ENCODE data around the gene TF.

The TF gene

DNA sequence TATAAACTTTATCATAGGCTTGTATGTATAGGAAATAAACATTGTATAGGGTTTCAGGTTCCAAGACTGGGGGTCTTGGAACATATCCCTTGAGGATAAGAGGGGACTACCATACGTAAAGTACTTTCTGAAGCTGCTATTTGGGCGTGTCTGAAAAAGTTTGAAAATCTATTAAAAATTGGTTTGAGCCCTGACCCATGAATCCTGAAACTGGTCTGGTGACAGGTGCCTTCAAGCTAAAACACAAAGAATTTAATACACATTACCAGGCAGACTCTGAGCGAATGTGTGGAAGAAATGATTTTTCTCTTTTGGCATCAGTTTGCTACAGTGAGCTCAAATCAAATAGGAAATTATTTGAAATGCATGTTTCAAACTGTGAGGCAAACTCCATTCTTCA, 16.3 kb downstream of the TF start:
- TF ChIP-seq, protein P1, sequence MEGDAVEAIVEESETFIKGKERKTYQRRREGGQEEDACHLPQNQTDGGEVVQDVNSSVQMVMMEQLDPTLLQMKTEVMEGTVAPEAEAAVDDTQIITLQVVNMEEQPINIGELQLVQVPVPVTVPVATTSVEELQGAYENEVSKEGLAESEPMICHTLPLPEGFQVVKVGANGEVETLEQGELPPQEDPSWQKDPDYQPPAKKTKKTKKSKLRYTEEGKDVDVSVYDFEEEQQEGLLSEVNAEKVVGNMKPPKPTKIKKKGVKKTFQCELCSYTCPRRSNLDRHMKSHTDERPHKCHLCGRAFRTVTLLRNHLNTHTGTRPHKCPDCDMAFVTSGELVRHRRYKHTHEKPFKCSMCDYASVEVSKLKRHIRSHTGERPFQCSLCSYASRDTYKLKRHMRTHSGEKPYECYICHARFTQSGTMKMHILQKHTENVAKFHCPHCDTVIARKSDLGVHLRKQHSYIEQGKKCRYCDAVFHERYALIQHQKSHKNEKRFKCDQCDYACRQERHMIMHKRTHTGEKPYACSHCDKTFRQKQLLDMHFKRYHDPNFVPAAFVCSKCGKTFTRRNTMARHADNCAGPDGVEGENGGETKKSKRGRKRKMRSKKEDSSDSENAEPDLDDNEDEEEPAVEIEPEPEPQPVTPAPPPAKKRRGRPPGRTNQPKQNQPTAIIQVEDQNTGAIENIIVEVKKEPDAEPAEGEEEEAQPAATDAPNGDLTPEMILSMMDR (IDR thresholded peaks at IDR 0.05; ENCODE audit: low read depth, low read length, missing control alignments): no peak
- DNase-seq (ENCODE audit: low read depth): no peak
- in situ Hi-C loops (cut with HindIII; ENCODE audit: low sequenced_read_pairs): no loop called here
- H3K4me3 ChIP-seq (ENCODE audit: low read depth, low read length): no peak overlapping the region

DNA sequence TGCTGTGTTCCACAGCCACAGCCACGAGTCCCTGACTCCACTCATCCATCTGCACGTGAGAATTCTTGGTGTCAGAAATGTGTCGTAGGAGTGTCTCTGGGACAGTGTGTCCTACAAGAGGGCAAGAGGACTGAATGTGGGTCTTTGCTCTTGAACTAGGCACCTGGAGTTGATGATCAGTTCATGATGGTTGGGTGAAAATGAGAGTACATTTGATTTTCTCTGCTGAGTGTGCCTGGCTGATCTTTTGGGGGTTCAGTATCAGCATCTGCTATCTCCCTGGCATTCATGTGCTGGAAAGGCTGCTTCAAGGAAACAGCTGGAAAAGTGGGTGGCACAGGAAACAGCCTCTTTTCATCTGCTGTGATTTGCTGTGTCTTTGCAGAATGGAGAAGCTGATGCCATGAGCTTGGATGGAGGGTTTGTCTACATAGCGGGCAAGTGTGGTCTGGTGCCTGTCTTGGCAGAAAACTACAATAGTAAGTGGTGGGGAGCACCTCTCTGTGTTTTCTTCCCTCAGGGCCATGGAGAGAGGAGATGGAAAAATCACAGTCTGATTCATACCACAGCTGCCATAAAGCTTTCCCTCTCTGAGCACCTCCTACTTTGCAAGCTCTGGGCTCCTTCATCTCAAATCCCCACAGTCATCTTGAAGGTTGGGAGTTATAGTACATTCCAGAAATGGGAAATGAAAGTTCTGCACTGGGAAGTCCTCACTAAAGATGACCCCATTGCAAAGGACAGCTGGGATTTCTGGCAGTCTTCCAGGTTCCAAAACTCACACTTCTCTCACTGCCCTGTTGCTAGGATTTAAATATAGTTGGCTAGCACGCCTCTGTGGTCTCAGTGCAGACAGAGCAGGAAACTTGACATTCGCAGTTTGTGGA, 17.8 kb downstream of the TF start:
- TF ChIP-seq, protein P1 (IDR thresholded peaks at IDR 0.05; ENCODE audit: low read depth, low read length, missing control alignments): no peak
- H3K4me3 ChIP-seq (ENCODE audit: low read depth, low read length): no peak overlapping the region
- DNase-seq (ENCODE audit: low read depth): no peak
- in situ Hi-C loops (cut with HindIII; ENCODE audit: low sequenced_read_pairs): no loop called here

DNA sequence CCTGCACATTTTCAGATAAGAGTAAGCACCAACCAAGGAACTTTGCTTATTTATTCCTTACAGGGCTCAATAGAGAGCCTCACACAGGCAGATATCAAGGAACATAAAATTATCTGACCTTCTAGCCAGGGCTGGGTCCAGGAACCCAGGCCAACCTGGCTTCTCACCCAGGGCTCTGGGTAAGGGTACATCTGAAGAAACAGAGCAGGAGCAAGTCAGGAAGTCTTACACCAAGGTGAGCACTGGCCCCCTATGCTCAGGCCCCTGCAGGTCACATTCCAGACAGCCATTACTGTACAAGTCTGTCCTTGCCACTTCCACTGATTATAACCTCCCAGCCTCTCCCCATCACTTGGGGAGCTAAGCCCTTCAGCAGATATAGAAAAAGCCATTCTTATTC, 19.1 kb downstream of the TF start:
- in situ Hi-C loops (cut with HindIII; ENCODE audit: low sequenced_read_pairs): no loop called here
- TF ChIP-seq, protein P1 (IDR thresholded peaks at IDR 0.05; ENCODE audit: low read depth, low read length, missing control alignments): no peak
- no peak for DNase-seq (ENCODE audit: low read depth)
- H3K4me3 ChIP-seq (ENCODE audit: low read depth, low read length): no peak overlapping the region

DNA sequence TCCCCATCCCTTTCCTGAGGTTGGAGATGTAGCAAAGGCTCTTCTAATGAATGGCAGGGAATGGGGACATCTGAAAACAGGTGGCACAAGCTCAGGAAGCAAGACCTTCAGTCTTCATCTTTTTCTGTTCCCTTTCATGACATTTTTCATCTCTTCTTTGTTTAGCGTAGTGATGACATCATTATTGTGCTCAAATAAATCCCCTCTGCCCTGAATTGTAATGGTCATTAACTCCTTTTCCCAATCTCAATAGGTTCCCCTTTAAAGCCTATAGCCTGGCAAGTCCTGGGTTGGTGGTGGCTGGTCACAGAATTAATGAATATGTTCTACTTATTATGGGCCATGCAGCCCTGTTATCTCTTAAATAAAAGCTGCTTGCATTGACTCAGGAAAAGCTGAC, 21.4 kb downstream of the TF start:
- in situ Hi-C loops (cut with HindIII; ENCODE audit: low sequenced_read_pairs): no loop called here
- TF ChIP-seq, protein P1 (IDR thresholded peaks at IDR 0.05; ENCODE audit: low read depth, low read length, missing control alignments): no peak
- no peak for DNase-seq (ENCODE audit: low read depth)
- H3K4me3 ChIP-seq (ENCODE audit: low read depth, low read length): no peak overlapping the region

DNA sequence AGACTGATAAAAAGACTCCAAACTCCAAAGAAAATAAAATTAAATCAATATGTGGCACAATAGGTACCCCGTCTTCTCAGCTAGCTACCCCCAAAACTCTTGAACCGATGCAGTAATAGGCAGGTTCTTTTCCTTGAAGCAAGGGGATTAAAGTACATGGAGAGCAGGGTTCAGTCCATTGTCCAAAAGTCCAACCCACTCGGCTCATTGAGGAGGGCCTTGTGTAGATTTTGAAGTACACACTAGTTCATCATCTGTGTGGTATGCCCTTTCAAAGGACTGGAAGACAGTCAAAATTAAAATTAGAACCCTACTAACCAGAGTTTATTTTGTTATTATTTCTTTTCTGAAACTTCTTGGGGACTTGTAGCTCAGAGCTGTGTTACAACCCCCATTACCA, 23.3 kb downstream of the TF start:
- in situ Hi-C loops (cut with HindIII; ENCODE audit: low sequenced_read_pairs): no loop called here
- TF ChIP-seq, protein P1 (IDR thresholded peaks at IDR 0.05; ENCODE audit: low read depth, low read length, missing control alignments): no peak
- H3K4me3 ChIP-seq (ENCODE audit: low read depth, low read length): no peak overlapping the region

DNA sequence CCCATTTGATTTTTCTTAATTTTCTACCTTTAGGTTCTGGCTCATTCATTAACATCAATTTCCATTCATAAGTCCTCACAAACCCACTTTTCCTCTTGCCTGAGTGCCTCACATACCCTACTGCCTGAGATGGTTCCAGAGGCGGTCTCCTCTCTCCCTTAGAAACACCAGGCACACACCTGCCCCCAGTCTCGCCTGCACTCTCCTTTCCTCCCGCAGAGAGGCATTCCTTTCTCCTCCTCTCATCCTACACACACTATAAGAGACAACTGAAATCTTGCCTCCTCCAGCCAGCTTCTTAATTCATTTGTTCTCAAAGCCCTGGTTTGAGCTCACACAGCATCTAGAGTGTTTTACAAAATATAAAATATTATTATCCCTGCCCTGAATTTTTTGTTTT, 27.5 kb downstream of the TF start:
- DNase-seq (ENCODE audit: low read depth): no peak
- TF ChIP-seq, protein P1 (IDR thresholded peaks at IDR 0.05; ENCODE audit: low read depth, low read length, missing control alignments): no peak
- no peak overlapping the region for H3K4me3 ChIP-seq (ENCODE audit: low read depth, low read length)
- in situ Hi-C loops (cut with HindIII; ENCODE audit: low sequenced_read_pairs): no loop called here

More for the DNA sequence above, 23.3 kb downstream of the TF start:
- no peak for DNase-seq (ENCODE audit: low read depth)

Measured in astrocyte of the cerebellum (primary cell).